ENCODE measurements around the gene CDH13.
A peak's percentile ranks its signal among the peaks of the same experiment; 100 is the strongest.

Gene CDH13

GRCh38 chr16:83027973-83028372 is 401.2 kb downstream of the CDH13 start:
- Histone ChIP-seq H4K20me1 (no peaks in the 10 kb centered on the region), H3K36me3 (no peaks in the 10 kb centered on the region), H3K9me3 (replicated peaks in 1 of 11) (peaks cover 0 to 11% (median 0%) of the 10 kb centered on the region in 11 experiments; a peak in 4 of 22 replicates), H3K4me1 (peaks cover 0 to 14% (median 7%) of the 10 kb centered on the region in 10 experiments; a peak in 9 of 20 replicates), H3K27ac (no peak overlapping the region), H3K9ac (no peak overlapping the region), H3K27me3 (peaks cover 0 to 6% (median 0%) of the 10 kb centered on the region in 11 experiments; a peak in 1 of 22 replicates), H3K4me2 (no peak overlapping the region), H3K4me3 (no peak overlapping the region)
- TF ChIP-seq Cebpa-rat (IDR thresholded peaks at IDR 0.05), result no peak

DNA sequence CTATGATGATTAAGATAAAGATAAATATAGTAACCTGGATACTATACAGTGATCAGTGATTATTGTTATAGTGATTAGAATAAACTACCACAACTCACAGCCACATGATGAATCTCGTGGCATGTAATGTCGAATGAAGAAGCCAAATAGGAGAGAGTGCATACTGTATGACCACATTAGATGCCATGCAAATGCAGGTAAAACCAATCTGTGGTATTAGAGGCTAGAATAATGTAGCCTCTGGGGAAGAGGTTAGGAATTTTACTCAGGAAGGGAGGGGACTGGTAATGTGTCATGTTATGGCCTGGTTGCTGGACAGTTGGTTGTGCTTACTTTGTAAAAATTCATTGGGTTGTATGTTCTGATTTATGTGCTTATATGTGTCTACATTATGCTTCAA is 402.7 kb downstream of the CDH13 start:
- Histone ChIP-seq H3K9me3 (replicated peaks in 1 of 11) (peaks cover 0 to 11% (median 0%) of the 10 kb centered on the region in 11 experiments; a peak in 4 of 22 replicates), H3K9ac (no peak overlapping the region), H3K4me2 (no peak overlapping the region), H3K27me3 (peaks cover 0 to 6% (median 0%) of the 10 kb centered on the region in 11 experiments; a peak in 1 of 22 replicates), H3K36me3 (no peaks in the 10 kb centered on the region), H4K20me1 (no peaks in the 10 kb centered on the region), H3K4me3 (no peak overlapping the region), H3K27ac (no peak overlapping the region), H3K4me1 (peaks cover 0 to 8% (median 6%) of the 10 kb centered on the region in 10 experiments; a peak in 9 of 20 replicates)
- TF ChIP-seq Cebpa-rat (IDR thresholded peaks at IDR 0.05), result no peak

DNA sequence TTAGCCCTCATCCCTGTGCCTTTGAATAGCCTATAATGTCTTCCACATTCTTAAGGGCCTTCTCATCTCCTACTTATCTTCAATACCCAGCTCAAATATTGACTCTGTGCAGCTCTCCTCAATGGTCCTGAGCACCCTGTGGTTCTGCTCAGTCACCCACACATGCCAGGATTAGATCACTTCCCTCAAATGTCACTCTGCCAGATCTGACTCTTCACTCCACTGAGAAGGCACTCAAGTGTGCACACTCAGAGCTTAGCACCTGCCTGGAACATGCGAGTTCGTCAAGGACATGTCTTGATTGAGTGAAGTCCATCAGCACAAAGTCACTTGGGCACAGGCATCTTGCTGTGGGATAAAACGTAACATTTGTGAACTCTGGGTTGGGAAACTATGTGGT is 404.8 kb downstream of the CDH13 start:
- no peak overlapping the region for H3K27ac ChIP-seq
- peaks cover 0 to 10% (median 8%) of the 10 kb centered on the region in 10 experiments; a peak in 10 of 20 replicates for H3K4me1 ChIP-seq
- no peak overlapping the region for H3K4me3 ChIP-seq
- peaks cover 0 to 11% (median 0%) of the 10 kb centered on the region in 11 experiments; a peak in 4 of 22 replicates for H3K9me3 ChIP-seq (replicated peaks in 1 of 11)
- H3K36me3 ChIP-seq, result no peaks in the 10 kb centered on the region
- no peak overlapping the region for H3K9ac ChIP-seq
- TF ChIP-seq Cebpa-rat (IDR thresholded peaks at IDR 0.05), result no peak
- H3K4me2 ChIP-seq, result peak overlapping the region in 6 of 11 experiments; percentile 12 to 38 (median 26); a peak in 7 of 22 replicates
- H4K20me1 ChIP-seq, result no peaks in the 10 kb centered on the region
- peaks cover 0 to 6% (median 0%) of the 10 kb centered on the region in 11 experiments; a peak in 1 of 22 replicates for H3K27me3 ChIP-seq

DNA sequence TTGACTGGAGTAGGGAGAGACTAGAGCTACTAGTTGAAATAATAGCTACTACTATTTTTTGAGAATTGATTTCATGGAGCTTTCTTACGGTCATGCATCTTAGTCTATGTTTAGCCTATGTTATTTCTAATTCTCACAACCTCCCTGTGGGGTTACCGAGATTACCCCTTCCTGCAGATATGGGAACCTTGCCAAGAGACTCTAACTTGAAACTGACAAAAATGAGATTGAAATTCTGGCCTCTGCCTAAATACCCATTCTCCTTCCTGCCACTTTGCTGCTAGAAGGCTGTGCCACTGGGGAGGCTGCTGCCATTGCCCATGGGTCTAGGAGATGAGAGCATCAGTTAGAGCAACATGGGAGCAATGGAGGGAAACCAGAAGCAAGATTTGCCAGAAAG is 410.3 kb downstream of the CDH13 start:
- H3K27me3 ChIP-seq, result no peaks in the 10 kb centered on the region; a peak in 1 of 22 replicates
- H3K9ac ChIP-seq, result no peak overlapping the region
- H4K20me1 ChIP-seq, result no peaks in the 10 kb centered on the region
- H3K36me3 ChIP-seq, result no peaks in the 10 kb centered on the region
- H3K4me2 ChIP-seq, result peak overlapping the region in 8 of 11 experiments; percentile 31 to 66 (median 46); a peak in 15 of 22 replicates
- H3K27ac ChIP-seq, result no peak overlapping the region
- no peaks in the 10 kb centered on the region; a peak in 1 of 22 replicates for H3K9me3 ChIP-seq (replicated peaks in 1 of 11)
- H3K4me3 ChIP-seq, result no peak overlapping the region
- peaks cover 0 to 17% (median 13%) of the 10 kb centered on the region in 10 experiments; a peak in 15 of 20 replicates for H3K4me1 ChIP-seq
- TF ChIP-seq Cebpa-rat (IDR thresholded peaks at IDR 0.05), result no peak

DNA sequence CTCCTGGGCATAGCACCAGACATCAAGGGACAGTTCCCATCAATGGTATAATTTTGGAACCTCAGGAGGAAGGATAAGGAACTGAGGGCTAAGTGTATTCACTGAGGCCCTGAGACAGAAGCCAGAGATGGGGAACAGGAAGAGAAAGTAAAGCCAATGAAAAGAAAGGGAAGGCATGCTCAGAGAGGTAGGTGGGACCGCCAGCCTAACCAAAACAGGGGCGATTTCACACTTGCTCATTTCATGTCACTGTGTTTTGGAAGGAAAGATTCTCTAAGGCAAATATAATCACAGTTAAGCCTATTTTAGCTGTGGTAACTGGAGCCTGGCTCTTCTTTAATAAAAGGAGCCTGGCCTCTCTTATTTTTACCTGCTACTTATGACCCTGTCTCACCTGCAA is 411.1 kb downstream of the CDH13 start:
- no peaks in the 10 kb centered on the region for H4K20me1 ChIP-seq
- peaks cover 0 to 17% (median 13%) of the 10 kb centered on the region in 10 experiments; a peak in 15 of 20 replicates for H3K4me1 ChIP-seq
- no peak overlapping the region for H3K4me3 ChIP-seq
- no peaks in the 10 kb centered on the region; a peak in 1 of 22 replicates for H3K27me3 ChIP-seq
- H3K9me3 ChIP-seq (replicated peaks in 1 of 11), result no peaks in the 10 kb centered on the region
- no peak overlapping the region for H3K9ac ChIP-seq
- H3K27ac ChIP-seq, result no peak overlapping the region
- no peak overlapping the region; a peak in 3 of 22 replicates for H3K4me2 ChIP-seq
- TF ChIP-seq Cebpa-rat (IDR thresholded peaks at IDR 0.05), result no peak
- H3K36me3 ChIP-seq, result no peaks in the 10 kb centered on the region

DNA sequence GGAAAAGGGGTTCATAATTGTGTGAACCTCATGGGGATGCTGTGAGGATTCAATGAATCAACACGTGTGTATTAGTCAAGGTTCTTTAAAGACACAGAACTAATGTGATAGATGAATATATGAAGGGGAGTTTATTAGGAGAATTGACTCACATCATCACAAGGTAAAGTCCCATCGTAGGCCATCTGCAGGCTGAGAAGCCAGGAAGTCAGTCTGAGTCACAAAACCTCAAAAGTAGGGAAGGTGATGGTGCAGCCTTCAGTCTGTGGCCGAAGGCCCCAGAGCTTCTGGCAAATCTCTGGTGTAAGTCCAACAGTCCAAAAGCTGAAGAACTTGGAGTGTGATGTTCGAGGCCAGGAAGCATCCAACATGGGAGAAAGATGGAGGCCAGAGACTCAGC is 413.4 kb downstream of the CDH13 start:
- no peaks in the 10 kb centered on the region for H4K20me1 ChIP-seq

DNA sequence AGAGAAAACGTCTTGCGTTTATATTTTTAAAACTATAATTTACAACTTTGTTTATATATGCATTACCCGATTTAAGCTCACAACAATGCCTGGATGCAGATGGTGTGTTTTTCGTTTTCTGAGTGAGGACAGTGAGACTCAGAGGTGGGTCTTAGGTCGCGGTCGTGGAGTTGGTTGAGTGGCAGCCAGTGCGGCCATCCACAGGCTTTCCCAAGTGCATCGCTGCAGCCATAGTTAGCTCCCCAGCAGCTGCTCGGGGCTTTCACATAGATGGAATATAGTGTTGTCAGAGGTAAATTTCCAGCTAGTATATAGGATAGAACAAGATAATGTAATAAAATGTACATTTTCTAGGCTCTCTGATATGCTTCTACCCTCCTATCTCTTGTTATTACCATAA is 417.8 kb downstream of the CDH13 start:
- Histone ChIP-seq H3K27me3 (no peaks in the 10 kb centered on the region), H3K4me3 (no peak overlapping the region), H3K36me3 (no peaks in the 10 kb centered on the region), H3K4me2 (no peak overlapping the region), H4K20me1 (no peaks in the 10 kb centered on the region), H3K27ac (no peak overlapping the region), H3K4me1 (peaks cover 0 to 18% (median 8%) of the 10 kb centered on the region in 10 experiments; a peak in 12 of 20 replicates), H3K9me3 (replicated peaks in 1 of 11) (0 out of 22 replicates have a peak, but pooled peaks cover 0 to 2% (median 0%) of the 10 kb centered on the region in 11 experiments), H3K9ac (no peak overlapping the region)
- TF ChIP-seq Cebpa-rat (IDR thresholded peaks at IDR 0.05), result no peak

More for the DNA sequence above, 413.4 kb downstream of the CDH13 start:
- TF ChIP-seq Cebpa-rat (IDR thresholded peaks at IDR 0.05), result no peak
- Histone ChIP-seq H3K36me3 (no peaks in the 10 kb centered on the region), H3K9me3 (replicated peaks in 1 of 11) (no peaks in the 10 kb centered on the region), H3K27me3 (no peaks in the 10 kb centered on the region; a peak in 1 of 22 replicates), H3K4me2 (peak overlapping the region in 1 of 11 experiments; percentile 12; a peak in 1 of 22 replicates), H3K27ac (no peak overlapping the region), H3K9ac (no peak overlapping the region), H3K4me1 (peaks cover 0 to 17% (median 13%) of the 10 kb centered on the region in 10 experiments; a peak in 15 of 20 replicates), H3K4me3 (no peak overlapping the region)

- Histone ChIP-seq H3K27me3 (no peaks in the 10 kb centered on the region), H3K4me3 (no peak overlapping the region), H3K4me2 (peak overlapping the region in 1 of 11 experiments; percentile 70; a peak in 1 of 22 replicates), H3K27ac (no peak overlapping the region), H3K9me3 (replicated peaks in 1 of 11) (peaks cover 0 to 9% (median 0%) of the 10 kb centered on the region in 11 experiments; a peak in 2 of 22 replicates), H3K9ac (no peak overlapping the region), H3K36me3 (no peaks in the 10 kb centered on the region), H3K4me1 (peaks cover 0 to 14% (median 8%) of the 10 kb centered on the region in 10 experiments; a peak in 12 of 20 replicates), H4K20me1 (no peaks in the 10 kb centered on the region)
- no peak for TF ChIP-seq Cebpa-rat (IDR thresholded peaks at IDR 0.05)
Measured at GRCh38 chr16:83045790-83046189, 419.0 kb downstream of the CDH13 start.

DNA sequence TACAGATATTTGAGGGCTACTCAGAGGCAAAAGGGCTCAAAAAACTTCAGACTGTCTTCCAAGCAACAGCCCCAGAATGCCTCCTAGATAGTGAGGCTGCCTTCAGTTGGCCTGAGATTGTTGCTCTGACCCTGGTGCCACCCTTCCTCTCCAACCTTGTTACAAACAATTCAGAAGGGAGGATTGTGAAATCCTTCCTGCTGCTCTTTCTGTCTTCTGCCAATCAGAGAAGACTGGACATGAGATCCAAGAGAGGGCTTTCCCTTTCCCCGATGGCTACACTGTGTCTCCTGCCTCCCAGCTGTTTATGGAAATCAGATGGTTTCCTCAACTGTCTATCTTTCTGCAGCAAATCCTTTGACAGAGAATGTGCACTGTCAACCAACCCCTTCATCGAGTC is 419.9 kb downstream of the CDH13 start:
- Histone ChIP-seq H3K27me3 (no peaks in the 10 kb centered on the region), H3K9ac (no peak overlapping the region), H3K27ac (no peak overlapping the region), H3K36me3 (no peaks in the 10 kb centered on the region), H3K9me3 (replicated peaks in 1 of 11) (peaks cover 0 to 9% (median 0%) of the 10 kb centered on the region in 11 experiments; a peak in 2 of 22 replicates), H3K4me1 (peaks cover 0 to 14% (median 8%) of the 10 kb centered on the region in 10 experiments; a peak in 12 of 20 replicates), H3K4me2 (peak overlapping the region in 9 of 11 experiments; percentile 2 to 70 (median 50); a peak in 15 of 22 replicates), H3K4me3 (no peak overlapping the region), H4K20me1 (no peaks in the 10 kb centered on the region)
- peak in 5 of 11 experiments; percentile 14 to 61 (median 23); a peak in 3 of 22 replicates for TF ChIP-seq Cebpa-rat (IDR thresholded peaks at IDR 0.05)

Data from BLaER1 treated with 17β-estradiol and CSF1 and Interleukin-3, amounts not matched to agents 10 nM and 100 nM (cell line).